Caco-2 (cell line): ENCODE results near the gene ZNF503. TPM values are rescaled to one million over a fixed set of nuclear protein-coding genes. Genes with fewer than 3 reads are reported as not detected.

Source experiments
- BruUV-seq: library from RNA; stranded (reverse); fragments of 400-500 nt; replicated peaks from 2 replicates; lab custom pipeline; 2021; lab: Mats Ljungman, UMichigan
- CTCF ChIA-PET: fragments of 300-600 bp; sonication (Branson Sonifier 250); formaldehyde crosslinking; loops from one replicate; lab custom pipeline; 2022; ENCODE audit warnings: antibody characterized with exemption; lab: Charles Lee
- POLR2A ChIA-PET: fragments of 300-600 bp; sonication (Branson Sonifier 250); formaldehyde crosslinking; loops from one replicate; lab custom pipeline; 2022; ENCODE audit warnings: antibody characterized with exemption; lab: Charles Lee
- DNase-seq, 2 experiments: peaks; one replicate each; pipeline versions ENCODE4 v3.0.0 to v3.0.0-alpha.2; 2020 to 2022
- H3K27me3 ChIP-seq: replicated peaks from 2 replicates; pipeline ENCODE4 v1.6.0; 2011; ENCODE audit warnings: low read length; ENCODE audit not compliant: control insufficient read depth, insufficient read depth
- H3K36me3 ChIP-seq: 2 replicates; pipeline ENCODE4 v1.5.1; 2011; ENCODE audit warnings: low read length; ENCODE audit not compliant: control insufficient read depth, insufficient read depth
- H3K4me1 ChIP-seq: fragments of 250-450 bp; sonication (Bioruptor Pico); 2 replicates; pipeline ENCODE4 v1.5.1; 2020; ENCODE audit warnings: mild to moderate bottlenecking
- H3K4me3 ChIP-seq: 2 replicates; pipeline ENCODE4 v1.5.1; 2011; ENCODE audit warnings: low read depth, mild to moderate bottlenecking, control low read depth, low read length
- H3K9me3 ChIP-seq: fragments of 250-450 bp; sonication (Bioruptor Pico); 2 replicates; pipeline ENCODE4 v1.5.1; 2020; ENCODE audit warnings: mild to moderate bottlenecking, moderate library complexity
- H3K27ac Mint-ChIP-seq: one replicate; pipeline ENCODE4 v1.8.0; 2022; ENCODE audit warnings: mixed read lengths; ENCODE audit not compliant: unreplicated experiment
- H3K27me3 Mint-ChIP-seq: one replicate; pipeline ENCODE4 v1.8.0; 2022; ENCODE audit warnings: mixed read lengths; ENCODE audit not compliant: insufficient read depth, unreplicated experiment
- H3K36me3 Mint-ChIP-seq: one replicate; pipeline ENCODE4 v1.8.0; 2022; ENCODE audit warnings: mild to moderate bottlenecking, mixed read lengths; ENCODE audit not compliant: insufficient read depth, unreplicated experiment
- H3K4me1 Mint-ChIP-seq: one replicate; pipeline ENCODE4 v1.8.0; 2022; ENCODE audit warnings: low read depth, mixed read lengths; ENCODE audit not compliant: unreplicated experiment
- H3K4me3 Mint-ChIP-seq: one replicate; pipeline ENCODE4 v1.8.0; 2022; ENCODE audit warnings: mild to moderate bottlenecking, moderate library complexity, mixed read lengths; ENCODE audit not compliant: unreplicated experiment
- H3K9me3 Mint-ChIP-seq: one replicate; pipeline ENCODE4 v1.8.0; 2022; ENCODE audit warnings: mixed read lengths; ENCODE audit not compliant: unreplicated experiment
- intact Hi-C: fragments of 100-400 bp; cut with micrococcal nuclease; formaldehyde crosslinking; loops from one replicate; pipeline ENCODE4 v1.10.0; 2022; ENCODE audit not compliant: unreplicated experiment
- total RNA-seq: library from RNA; stranded (reverse); gene quantifications from 2 replicates; pipeline ENCODE4 v1.2.3, GENCODE V29; 2022
- TF ChIP-seq, protein P1 (sequence below), 2 experiments: fragments of 200-600 bp in 1 of 2; IDR thresholded peaks; 1 replicate in 1 of 2; 2 replicates in 1 of 2; pipeline versions ENCODE4 v1.5.1 to v1.8.0; 2011 to 2022; ENCODE audit warnings: antibody characterized with exemption in 1 of 2, control low read depth in 1 of 2, inconsistent platforms in 1 of 2, low read depth in 1 of 2, low read length in 1 of 2, mild to moderate bottlenecking in 1 of 2, moderate library complexity in 1 of 2; ENCODE audit not compliant: insufficient read depth in 1 of 2, severe bottlenecking in 1 of 2, unreplicated experiment in 1 of 2

ZNF503 gene
- total RNA-seq, 1 experiment from 2014 or later, result 35.5 TPM

DNA sequence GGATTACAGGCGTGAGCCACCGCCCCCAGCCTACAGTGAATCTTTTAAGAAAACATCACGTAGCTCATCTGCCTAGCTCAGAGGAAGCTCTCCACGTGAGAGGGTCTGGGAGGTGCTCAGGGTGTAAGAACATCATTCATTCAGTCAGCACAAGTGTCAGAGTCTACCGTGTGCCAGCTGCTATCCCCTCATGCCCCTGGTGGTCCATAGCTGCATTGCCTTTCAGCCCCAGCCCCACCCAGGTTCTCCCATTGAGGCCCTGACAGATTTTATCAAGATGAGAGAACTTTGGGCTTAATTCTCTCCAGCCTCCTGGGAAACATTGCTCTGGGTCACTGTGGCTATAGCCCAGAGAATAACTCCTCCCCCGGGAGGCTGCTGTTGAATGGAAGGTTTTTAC, 45.1 kb downstream of the ZNF503 start:
- Mint-ChIP-seq H3K4me1 (peaks cover 11% of the 10 kb centered on the region), H3K36me3 (no peaks in the 10 kb centered on the region), H3K4me3 (no peak overlapping the region), H3K9me3 (peaks cover 7% of the 10 kb centered on the region), H3K27ac (no peak overlapping the region), H3K27me3 (no peaks in the 10 kb centered on the region)
- DNase-seq, result no peak
- ChIA-PET POLR2A (interaction anchor here (0.6 kb wide), 1 partner anchor 62 kb away, joined by 3 read pairs; no protein-coding TSS in a partner anchor), CTCF (no interaction called here)
- TF ChIP-seq, protein P1, sequence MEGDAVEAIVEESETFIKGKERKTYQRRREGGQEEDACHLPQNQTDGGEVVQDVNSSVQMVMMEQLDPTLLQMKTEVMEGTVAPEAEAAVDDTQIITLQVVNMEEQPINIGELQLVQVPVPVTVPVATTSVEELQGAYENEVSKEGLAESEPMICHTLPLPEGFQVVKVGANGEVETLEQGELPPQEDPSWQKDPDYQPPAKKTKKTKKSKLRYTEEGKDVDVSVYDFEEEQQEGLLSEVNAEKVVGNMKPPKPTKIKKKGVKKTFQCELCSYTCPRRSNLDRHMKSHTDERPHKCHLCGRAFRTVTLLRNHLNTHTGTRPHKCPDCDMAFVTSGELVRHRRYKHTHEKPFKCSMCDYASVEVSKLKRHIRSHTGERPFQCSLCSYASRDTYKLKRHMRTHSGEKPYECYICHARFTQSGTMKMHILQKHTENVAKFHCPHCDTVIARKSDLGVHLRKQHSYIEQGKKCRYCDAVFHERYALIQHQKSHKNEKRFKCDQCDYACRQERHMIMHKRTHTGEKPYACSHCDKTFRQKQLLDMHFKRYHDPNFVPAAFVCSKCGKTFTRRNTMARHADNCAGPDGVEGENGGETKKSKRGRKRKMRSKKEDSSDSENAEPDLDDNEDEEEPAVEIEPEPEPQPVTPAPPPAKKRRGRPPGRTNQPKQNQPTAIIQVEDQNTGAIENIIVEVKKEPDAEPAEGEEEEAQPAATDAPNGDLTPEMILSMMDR (IDR thresholded peaks at IDR 0.05; ENCODE audit: insufficient read depth in 1 of 2, low read depth in 1 of 2, low read length in 1 of 2, severe bottlenecking in 1 of 2, unreplicated experiment in 1 of 2), result no peak
- intact Hi-C loops, result no loop called here
- Histone ChIP-seq H3K9me3 (no peaks in the 10 kb centered on the region), H3K27me3 (no peaks in the 10 kb centered on the region), H3K36me3 (no peaks in the 10 kb centered on the region), H3K4me1 (no peaks in the 10 kb centered on the region), H3K4me3 (no peak overlapping the region)
- no TSS peak for BruUV-seq

DNA sequence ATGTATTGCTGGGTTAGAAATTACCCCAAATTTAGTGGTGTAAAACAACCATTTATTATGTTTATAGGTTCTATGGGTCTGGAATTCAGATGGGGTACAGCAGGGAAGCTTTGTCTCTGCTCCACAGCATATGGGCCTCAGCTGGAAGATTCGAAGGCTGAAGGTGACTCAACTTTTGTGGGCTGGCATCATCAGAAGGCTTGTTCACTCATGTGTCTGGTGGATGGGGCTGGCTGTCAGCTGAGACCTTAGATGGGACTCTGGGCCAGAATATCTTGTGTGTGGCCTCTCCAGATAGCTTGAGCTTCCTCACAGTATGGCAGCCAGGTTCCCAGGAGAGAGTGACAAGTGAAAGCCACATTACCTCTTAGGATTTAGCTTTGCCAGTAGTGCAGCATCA, 45.9 kb downstream of the ZNF503 start:
- no peaks in the 10 kb centered on the region for H3K4me1 ChIP-seq
- Mint-ChIP-seq H3K27me3 (no peaks in the 10 kb centered on the region), H3K36me3 (no peaks in the 10 kb centered on the region), H3K27ac (no peak overlapping the region), H3K9me3 (peaks cover 7% of the 10 kb centered on the region), H3K4me3 (no peak overlapping the region), H3K4me1 (peaks cover 11% of the 10 kb centered on the region)
- no peak overlapping the region for H3K4me3 ChIP-seq
- no peaks in the 10 kb centered on the region for H3K9me3 ChIP-seq
- CTCF ChIA-PET, result no interaction called here
- H3K36me3 ChIP-seq, result no peaks in the 10 kb centered on the region
- BruUV-seq, result no TSS peak
- POLR2A ChIA-PET, result no interaction called here
- no peak for DNase-seq
- TF ChIP-seq, protein P1 (IDR thresholded peaks at IDR 0.05; ENCODE audit: insufficient read depth in 1 of 2, low read depth in 1 of 2, low read length in 1 of 2, severe bottlenecking in 1 of 2, unreplicated experiment in 1 of 2), result no peak
- intact Hi-C loops, result no loop called here
- H3K27me3 ChIP-seq, result no peaks in the 10 kb centered on the region

DNA sequence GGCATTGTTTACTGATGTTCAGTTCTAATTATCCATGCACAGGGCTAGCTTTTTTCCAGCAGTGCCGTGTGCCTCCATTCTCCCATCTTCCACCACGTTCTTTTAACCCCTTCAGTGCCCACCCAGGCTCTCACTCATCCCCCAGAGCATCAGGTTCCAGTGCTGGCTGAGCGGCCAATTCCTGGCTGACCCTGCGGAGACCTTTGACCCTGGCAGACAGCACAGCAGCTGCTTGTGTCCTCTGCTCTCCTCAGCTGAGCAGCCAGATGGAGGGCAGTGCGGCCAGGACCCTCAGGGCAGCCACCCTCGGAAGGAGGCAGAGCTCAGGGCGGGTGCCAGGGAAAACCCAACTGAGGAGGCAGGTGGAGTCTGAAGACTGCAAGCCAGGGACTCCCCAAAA, 48.4 kb downstream of the ZNF503 start:
- Histone ChIP-seq H3K36me3 (no peaks in the 10 kb centered on the region), H3K27me3 (no peaks in the 10 kb centered on the region), H3K9me3 (no peaks in the 10 kb centered on the region), H3K4me1 (no peaks in the 10 kb centered on the region), H3K4me3 (no peak overlapping the region)
- no TSS peak for BruUV-seq
- no peak for DNase-seq
- ChIA-PET CTCF (no interaction called here), POLR2A (no interaction called here)
- Mint-ChIP-seq H3K27me3 (no peaks in the 10 kb centered on the region), H3K27ac (no peak overlapping the region), H3K9me3 (peaks cover 7% of the 10 kb centered on the region), H3K36me3 (no peaks in the 10 kb centered on the region), H3K4me3 (no peak overlapping the region), H3K4me1 (no peaks in the 10 kb centered on the region)
- TF ChIP-seq, protein P1 (IDR thresholded peaks at IDR 0.05; ENCODE audit: insufficient read depth in 1 of 2, low read depth in 1 of 2, low read length in 1 of 2, severe bottlenecking in 1 of 2, unreplicated experiment in 1 of 2), result no peak
- intact Hi-C loops, result no loop called here
